GM12873 (cell line): Measurements from ENCODE around the gene SURF2.
A peak's percentile ranks its signal among the peaks of the same experiment; 100 is the strongest.

Experiments used
- TF ChIP-seq, protein P1 (sequence below): IDR thresholded peaks from 2 replicates; pipeline ENCODE4 v1.5.1; 2012; ENCODE audit warnings: low read depth, mild to moderate bottlenecking, moderate library complexity, low read length, control low read depth; ENCODE audit not compliant: insufficient read depth; ENCODE audit errors: missing control alignments

The SURF2 gene

DNA sequence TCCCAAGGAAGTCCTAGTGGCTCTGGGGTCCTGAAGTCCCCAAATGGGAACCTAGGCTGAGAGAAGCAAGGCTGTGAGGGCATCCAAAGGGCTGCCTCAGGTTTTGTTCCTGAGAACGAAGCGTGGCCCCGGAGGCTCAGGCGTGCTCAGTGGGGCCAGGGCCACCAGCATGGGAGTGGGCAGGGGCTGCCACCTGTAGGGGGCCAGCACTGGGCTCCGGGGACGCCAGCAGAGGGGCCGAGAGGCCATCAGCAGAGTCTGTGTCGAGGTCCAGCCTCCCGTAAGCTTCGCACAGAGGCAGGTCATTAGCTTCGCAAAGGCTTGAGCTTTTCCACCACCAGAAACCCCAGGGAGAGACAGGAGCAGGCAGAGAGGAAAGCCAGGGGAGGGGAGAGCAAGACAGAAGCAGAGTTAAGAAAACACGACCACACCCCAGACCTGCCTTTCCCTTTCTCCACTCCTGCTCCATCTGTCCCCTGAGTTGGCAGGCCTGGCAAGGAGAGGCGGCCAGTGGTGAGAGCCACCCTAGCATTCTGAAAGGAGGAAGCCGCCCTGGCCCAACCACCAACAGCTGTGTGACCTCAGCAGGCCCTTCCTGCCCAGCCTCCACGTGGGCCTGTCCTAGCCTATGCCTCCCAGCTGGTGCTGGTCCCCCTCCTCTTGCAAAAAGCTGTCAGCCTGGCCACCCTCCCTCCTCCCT lies 14.8 kb upstream of the SURF2 start:
- TF ChIP-seq, protein P1, sequence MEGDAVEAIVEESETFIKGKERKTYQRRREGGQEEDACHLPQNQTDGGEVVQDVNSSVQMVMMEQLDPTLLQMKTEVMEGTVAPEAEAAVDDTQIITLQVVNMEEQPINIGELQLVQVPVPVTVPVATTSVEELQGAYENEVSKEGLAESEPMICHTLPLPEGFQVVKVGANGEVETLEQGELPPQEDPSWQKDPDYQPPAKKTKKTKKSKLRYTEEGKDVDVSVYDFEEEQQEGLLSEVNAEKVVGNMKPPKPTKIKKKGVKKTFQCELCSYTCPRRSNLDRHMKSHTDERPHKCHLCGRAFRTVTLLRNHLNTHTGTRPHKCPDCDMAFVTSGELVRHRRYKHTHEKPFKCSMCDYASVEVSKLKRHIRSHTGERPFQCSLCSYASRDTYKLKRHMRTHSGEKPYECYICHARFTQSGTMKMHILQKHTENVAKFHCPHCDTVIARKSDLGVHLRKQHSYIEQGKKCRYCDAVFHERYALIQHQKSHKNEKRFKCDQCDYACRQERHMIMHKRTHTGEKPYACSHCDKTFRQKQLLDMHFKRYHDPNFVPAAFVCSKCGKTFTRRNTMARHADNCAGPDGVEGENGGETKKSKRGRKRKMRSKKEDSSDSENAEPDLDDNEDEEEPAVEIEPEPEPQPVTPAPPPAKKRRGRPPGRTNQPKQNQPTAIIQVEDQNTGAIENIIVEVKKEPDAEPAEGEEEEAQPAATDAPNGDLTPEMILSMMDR = no peak

DNA sequence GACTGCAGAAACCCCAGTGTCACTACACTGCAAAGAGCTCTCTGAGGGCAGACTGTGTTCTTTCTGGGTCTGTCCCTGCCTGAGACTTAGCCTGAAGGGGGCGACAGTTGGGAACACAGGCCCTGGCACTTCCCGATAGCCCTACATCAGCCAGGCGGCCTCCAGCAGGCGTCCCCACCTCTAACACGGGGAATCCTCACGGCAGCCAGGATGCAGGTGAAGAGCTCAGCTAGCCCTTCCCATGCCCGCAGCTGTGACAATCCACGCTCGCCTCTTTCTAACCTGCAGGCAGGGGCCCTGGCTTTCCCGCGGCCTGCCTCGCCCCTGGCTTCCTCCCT lies 14.3 kb upstream of the SURF2 start:
- TF ChIP-seq, protein P1 = peak; percentile 22

DNA sequence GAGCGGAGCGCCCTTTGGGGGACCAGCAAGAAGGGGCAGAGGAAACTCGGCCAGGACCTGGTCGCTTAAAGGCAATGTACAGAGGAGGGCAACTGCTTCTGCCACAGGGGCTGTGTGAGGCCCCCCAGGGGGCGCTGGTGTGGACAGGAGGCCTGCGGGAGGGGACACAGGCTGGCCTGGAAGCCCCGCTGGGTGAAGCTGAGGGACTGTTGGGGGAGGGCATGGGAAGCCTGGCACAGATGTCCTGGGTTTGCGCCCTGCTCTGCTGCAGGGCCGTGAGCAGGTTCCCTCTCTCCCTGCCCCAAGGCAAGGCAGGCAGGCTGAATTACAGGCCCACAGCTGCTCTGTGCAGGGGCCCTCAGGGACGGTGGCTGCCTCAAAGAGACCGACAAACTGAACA lies 13.8 kb upstream of the SURF2 start:
- TF ChIP-seq, protein P1 = peak; percentile 21

DNA sequence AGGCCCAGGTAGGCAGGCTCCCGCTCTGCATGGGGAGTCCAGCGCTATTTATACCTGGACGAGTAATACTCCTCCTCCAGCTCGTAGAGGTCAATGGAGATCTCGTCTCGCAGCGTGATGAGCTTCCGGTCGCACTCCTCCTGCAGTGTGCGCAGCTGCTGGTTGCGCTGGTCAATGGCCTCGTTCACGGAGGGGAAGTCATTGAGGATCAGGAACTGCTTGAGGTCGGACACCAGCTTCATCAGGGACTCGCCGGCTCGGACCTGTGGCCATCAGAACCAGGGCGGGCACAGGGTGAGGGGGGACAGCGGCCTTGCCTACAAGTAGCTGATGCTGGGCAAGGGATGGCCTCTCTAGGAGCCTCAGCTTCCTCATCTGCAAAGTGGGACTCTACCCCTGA lies 12.3 kb upstream of the SURF2 start:
- TF ChIP-seq, protein P1 = no peak

DNA sequence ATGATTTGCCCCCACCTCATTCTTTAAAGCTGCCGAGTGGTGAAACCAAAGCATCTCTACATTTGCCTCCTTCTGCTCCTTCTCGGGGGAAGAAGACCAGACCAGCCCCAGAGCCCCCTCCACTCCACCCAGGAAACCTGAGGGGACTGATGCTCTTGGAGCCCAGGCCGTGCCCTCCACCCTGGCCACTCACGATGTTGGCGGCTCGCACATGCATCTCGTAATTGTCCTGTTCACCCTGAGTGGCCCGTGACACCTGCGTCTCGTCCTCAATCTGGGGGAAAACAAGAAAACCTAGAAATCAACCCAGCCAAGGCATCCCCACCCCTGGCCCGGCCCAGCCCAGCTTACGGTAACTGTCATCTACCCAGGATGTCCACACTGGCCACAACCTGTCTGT lies 11.4 kb upstream of the SURF2 start:
- TF ChIP-seq, protein P1 = no peak

DNA sequence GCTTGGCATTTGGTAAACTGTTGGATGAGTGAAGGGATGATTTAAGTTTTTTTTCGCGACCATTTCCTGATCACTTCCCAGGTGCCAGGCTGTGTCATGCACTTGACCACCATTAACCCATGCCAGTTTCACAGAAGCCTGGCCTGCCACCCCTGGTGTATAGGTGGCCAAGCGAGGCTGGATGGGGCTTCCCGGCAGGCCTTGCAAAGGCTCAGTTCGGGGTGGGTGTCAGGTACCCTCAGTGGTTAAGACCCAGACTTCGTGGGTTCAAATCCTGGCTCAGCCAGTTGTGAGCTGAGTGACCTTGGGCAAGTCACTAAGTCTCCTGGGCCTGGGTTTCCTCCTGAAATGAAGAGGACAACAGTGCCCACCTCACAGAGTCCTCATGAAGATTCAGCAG lies 10.8 kb upstream of the SURF2 start:
- TF ChIP-seq, protein P1 = no peak

DNA sequence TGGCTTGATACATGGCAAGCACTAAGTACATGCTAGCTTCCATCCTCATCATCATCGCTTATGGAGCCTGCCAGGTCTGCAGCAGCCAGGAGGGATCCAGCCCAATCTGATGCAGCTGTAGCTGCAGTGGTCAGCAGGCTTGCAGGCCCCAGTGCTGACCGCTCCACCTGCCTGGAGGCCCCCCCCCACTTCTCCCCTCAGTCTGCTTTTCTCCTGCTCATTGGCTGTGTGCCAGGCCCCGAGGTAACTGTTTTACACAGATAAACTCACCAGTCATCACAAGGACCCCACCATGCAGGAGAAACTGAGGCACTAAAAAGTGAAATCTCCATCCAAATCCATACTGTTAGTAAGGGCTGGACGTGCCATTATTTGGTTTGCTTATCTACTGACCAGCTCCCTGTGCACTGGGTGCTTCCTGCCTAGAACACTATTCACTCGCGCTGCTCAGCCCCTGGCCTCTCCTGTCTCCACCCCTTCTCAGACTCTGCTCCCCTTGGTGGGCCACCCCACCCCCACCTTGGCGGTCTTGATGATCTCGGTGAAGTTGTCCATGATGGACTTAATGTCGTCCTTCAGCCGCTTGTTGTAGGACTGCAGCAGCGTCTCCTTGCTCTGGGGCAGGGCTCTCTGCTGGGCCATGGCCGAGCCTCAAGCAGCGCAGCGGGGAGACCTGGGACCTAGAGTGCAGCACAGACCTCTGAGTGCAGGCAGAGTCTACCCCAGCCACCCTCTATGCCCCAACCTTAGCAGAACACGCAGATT lies 10.1 kb upstream of the SURF2 start:
- TF ChIP-seq, protein P1 = no peak
